Measurements from ENCODE around the gene MANEAL.
A peak's percentile ranks its signal among the peaks of the same experiment; 100 is the strongest.

MANEAL gene

DNA sequence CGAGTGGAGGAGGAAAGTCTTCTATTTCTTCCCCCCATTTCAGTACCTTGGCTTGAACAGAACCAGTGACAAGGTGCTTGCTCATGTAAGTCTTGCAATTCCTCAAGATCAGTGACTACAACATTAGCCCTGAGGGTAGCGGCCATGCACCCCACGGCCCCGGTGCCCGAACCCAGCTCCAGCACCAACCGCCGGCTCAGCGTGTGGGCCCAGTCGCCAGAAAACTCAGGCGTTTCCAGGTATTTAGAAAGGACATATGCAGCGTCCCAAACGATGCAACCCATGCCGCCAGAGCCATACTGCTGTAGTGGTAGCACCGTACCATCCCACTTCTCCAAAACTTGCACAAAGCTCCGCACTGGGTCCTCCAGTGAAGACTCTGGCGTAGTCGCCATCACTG lies 11.2 kb upstream of the MANEAL start:
- FAIRE-seq = no peak

DNA sequence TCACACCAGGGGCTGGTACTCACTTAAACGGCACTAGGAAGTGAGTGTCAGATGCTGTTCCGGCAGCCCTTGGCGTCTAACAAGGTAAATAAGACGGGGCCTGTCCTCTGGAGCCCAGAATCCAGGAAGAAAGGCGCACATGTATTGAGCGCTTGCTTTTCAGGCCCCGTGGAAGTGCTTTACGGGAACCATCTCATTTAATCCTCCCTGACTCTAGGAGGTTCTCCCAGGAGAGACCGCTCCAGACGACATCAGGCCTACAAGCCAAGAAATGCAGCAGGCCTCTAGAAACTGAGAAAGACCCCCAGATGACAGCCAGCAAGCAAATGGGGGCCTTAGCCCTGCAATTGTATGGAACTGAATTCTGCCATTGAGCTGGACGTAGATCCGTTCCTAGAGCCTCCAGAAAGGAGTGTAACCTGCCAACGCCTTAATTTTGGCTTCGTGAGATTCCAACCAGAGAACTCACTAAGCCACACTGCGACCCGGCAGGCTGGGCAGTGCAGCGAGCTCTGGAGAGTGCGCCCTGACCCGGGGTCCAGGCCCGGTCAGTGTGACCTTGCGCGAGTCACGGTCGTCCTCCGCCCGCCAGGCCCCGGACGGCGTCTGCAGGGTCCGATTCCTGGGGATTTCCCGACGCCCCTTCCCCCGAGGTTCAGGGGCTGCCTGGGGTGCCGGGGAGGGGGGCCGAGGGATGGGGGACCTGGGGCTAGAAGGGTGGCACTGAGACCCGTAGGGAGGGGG lies 532 bp upstream of the MANEAL start:
- no peak for FAIRE-seq

DNA sequence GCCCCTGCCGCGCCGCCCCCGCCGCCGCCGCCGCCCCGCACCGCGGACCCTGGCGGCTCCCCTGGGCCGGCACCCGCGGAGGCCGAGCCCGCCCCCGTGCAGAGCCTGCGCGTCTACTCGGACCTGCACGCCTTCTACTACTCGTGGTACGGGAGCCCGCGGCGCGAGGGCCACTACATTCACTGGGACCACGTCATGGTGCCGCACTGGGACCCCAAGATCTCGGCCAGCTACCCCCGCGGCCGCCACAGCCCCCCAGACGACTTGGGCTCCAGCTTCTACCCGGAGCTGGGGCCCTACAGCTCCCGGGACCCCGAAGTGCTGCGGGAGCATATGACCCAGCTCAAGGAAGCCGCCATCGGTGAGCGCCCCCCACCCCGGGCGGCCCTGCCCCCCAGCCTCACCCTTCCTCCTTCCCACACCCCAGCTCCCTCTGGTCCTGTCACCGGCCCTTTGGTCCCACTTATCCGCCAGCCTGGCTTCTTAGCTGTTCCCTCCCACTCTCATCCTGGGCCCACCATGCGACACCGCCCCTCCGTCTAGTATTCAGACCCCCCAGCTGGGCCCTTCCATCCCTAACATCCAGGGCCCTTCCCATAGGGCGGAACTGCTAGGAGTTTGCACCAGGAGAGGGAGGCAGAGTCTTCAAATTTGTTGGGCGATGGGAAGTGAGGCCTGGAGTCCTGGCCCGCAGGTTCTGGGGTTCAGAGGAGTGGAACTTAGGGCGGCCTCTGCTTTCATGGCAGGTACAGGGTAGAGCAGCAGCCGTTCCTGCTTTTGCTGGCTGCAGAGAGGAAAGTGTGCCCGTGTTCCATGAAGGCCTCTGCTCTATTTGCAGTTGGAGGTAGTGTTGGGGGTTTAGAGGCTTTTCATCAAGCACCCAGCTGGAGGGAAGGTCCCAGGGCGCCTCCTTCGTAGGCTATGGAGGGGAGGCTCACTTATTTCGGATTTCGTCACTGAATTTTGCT lies 1.0 kb downstream of the MANEAL start:
- FAIRE-seq = no peak

DNA sequence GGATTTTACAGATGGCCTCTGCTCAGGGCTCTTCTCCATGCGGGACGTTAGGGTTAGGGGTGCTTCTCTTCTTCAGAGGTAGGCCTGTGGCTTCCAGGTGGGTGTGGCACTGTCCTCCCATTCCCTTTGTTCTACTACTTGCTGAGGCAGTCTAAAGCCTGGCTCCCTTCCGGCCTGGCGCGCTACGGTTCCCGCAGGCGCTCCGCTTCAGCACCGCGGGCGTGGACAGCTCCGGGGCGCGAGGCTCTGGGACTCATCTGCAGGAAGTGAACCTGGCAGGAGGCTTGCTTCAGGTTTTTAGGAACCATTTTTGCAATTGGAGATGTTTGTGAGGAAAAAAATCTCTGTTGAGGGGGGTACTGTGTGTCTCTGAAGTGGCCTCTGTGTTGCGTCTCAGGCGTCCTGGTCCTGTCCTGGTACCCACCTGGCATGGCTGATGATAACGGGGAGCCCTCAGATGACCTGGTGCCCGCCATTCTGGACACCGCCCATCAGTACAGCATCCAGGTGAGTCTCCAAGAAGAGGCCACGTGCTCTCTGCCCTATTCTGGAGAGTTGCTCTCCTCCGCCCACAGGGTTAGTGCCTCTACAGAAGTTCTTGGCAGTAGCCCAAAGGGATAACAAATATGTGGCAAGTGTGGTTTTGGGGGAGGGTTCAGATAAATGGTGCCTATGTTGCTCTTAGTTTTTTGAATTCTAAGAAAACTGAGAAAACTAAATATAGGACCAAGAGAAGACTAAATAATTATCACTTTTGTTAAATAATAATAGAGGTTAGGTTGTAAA lies 1.9 kb downstream of the MANEAL start:
- FAIRE-seq = no peak

DNA sequence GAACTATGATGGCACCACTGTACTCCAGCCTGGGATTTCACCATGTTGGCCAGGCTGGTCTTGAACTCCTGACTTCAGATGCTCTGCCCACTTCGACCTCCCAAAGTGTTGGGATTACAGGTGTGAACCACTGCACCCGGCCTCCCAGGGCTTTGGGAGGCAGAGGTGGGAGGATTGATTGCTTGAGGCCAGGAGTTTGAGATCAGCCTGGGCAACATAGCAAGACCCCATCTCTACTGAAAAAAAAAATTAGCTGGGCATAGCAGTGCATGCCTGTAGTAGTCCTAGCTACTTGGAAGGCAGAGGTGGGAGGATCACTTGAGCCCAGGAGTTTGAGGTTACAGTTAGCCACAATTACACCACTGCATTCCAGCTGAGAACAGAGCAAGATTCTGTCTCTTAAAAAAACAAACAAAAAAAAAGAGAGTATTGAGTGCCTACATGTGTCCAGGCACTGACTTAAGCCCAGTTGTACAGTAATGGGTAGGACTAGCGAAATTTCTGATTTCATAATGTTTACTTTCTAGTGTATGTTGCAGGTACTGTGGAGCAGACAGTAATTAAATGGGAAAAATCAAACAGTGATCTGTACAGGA lies 4.2 kb downstream of the MANEAL start:
- no peak for FAIRE-seq

DNA sequence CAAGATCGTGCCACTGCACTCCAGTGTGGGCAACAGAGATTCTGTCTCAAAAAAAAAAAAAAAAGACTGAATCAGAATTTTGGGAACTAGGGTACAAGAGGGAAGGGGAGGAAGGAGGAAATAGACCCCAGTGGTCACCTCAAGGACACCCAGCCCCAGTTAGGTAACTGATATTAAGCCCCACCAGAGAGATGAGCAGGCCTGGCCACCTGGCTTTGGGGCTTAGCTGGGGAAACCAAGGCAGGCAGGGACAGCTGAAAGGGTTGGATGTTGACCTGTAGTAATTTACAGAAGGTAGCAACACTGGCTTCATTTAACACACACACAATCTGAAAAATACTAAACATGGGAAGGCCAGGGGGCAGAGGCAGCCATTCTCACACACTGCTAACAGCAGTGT lies 8.8 kb downstream of the MANEAL start:
- FAIRE-seq = no peak

DNA sequence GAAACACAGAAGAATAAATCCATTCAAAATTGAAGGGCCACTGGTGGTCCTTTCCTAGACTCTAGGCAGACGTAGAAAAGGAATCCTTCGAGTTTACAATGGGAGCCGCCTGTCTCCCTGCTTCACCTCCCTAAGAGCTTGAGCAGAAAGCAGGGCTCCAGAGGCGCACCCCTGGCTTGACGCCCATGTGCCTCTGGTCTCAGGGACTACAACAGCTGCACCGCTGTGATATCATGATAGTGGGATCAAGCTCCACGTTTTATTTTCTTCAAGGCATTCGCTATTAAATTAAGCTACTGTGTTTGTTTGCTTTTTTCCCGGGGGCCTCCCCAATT lies 13.5 kb downstream of the MANEAL start:
- no peak for FAIRE-seq

DNA sequence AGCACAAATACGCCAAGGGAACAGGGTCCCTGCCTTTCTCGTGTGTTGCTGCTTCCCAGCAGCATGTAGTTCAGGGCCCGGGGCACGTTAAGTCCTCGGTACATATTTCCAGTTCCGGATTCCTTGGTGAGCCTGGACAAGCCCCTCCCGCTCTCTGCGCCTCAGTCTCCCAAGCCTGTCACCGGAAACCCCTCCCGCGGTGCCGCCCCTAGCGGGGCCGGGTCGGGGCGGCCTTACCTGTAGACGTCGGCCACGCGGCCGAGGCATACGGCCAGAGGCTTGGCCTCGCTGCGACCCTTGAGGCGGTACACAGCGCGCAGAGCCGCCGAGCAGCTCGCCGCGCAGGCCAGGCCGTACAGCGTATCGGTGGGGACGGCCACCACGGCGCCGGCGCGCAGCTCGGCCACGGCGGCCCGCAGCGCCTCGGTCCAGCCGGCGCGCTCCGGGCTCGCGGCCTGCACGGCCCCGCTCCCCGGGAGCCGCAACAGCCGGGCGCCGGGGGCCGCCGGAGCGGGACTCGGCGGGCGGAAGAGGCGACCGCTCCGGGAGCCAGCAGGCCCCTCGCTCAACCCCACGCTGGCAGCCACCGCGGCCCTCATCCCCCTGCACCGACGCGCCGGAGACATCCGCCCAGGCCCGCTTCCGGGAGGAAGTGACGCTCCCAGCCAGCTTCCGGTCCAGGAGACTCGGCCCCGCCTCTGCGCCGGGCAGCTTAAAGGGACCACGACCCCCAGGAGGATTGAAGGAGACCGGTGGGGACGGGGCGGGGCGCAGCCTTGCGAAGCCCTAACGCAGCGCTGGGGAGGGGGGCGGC lies 14.1 kb downstream of the MANEAL start, which contains the start of the genes C1orf122 and YRDC:
Gene C1orf122, plus strand, starts transcription at position 236 of the 814 bp plus-strand sequence. CDS start 615 bp downstream, outside the sequence.
Gene YRDC, minus strand, starts transcription at position 654 of the 814 bp plus-strand sequence. Its CDS starts 28 bp downstream, at position 626.
- FAIRE-seq = no peak

DNA sequence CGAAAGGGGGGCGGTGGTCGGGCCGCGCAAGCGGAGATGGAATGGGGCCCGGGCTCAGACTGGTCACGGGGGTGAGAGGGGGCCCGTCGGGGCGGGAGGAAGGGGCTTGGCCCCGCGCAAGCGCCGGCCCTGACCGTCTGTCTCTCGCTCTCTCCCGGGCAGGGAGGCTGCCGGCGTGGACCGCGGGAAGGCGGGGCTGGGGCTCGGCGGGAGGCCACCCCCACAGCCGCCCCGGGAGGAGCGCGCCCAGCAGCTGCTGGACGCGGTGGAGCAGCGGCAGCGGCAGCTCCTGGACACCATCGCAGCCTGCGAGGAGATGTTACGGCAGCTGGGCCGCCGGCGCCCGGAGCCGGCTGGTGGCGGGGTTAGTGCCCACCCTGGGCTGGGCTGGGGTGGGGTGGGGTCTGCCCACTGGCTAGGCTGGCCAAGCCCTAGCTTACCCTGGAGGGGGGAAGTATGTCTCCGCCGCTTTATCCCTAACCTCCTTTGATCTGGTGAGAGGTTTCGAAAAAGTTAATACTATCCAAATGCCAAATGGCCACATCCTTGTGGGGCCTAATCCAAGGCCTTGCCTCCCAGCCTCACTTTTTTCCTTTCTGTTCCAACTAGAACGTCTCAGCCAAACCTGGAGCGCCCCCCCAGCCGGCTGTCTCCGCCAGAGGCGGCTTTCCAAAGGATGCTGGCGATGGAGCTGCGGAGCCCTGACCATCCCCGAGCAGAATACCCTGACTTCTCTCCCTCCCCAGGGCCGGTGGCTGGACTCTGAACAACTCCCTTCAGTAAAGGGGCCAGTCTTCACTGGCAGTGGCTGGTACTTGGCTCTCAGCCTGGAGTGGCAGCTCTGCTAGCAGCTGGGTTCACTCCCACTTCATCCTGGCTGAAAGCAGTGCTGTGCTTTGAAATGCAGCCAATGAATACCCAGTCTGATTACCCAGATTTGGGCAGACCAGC lies 15.0 kb downstream of the MANEAL start:
- no peak for FAIRE-seq

DNA sequence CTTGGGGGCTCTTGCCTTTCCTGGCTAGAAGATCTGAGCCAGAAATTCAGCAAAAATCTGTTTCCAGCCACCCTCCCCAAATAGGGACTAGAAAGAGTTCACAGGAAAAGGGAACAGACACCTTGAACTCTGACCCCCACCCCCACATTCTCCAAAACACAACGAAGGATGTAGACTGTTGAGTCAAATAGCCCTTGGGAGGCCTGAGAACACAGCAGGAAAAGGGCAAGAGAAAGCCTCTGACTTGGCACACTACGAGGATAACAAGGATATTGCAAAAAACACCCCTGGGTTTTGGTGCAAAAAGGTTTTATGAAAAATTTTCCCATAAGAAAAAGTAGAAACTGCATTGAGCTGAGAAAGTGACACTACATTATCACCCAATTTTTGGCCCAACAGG lies 16.3 kb downstream of the MANEAL start:
- FAIRE-seq = no peak

DNA sequence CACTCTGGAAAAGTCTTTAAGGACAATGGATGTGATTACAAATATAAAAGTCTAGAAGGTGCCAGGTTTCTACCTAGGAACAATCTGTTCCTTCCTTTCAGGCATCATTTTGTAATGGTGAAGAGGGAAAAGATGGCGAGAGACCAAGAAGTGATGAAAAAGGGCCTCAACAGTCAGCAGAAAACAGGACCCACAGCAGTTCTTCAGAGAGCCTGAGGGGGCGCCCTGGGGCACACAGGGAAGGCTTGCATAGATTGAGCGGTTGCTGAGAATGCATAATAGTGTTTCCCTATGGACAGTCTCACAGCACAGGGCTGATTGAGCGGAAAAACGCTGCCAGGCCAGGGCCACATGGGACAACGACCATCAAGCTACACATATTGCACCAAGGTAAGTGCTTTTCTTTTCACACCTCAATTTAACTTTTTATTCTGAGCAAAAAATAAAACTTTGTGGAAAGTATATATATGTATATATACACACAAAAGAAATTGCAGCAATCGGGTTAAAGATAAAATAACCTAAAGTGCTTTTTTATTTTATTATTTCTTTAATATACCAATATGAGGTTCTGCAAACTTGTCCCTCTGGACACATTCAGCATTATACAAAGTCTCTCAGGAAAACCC lies 17.5 kb downstream of the MANEAL start:
- peak; percentile 91 for FAIRE-seq

DNA sequence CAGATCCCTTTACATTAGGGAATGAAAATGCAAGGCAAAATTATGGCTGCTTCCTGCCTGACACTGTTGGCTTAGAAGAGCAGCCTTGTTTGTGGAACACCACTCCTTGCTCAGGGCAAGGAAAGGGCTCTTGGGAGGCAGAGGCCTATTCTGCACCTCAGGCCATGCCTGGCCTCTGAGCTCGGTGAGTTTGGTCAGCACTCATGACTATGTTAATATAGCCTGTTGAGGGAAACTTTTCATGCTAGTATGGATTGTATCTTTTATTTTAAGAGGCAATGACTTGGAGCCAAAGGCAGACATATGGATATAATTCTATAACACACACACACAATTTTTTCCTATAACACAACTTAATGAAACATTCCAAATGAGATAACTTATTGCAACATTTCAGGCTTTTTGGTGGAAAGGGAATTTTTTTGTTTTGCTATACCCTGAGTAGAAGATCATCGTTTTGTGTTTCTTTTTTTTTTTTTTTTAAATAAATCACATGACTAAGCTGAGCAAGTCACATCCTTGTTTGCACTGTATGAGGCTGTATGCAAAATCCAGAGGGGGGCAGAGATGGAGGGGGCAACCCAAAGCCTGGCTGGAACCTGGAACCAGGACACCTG lies 20.0 kb downstream of the MANEAL start:
- no peak for FAIRE-seq

DNA sequence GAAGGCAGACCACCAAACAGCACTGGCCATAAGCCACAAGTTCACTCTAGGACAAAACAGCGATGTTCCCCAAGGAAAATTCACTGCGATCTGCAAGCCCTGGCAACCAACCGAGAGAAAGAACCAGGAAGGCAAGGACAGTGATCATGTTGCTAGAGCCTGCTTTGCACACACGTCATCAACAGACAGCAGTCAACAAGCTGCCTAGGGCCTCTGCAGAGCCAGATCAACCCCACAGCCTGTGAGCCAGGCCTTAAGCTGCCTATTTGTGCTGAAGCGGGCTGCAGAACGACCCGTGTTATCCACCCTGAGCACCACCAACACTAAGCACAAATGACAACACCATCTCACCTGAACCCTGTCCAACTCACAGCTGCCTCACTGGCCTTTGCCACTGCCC lies 20.6 kb downstream of the MANEAL start:
- FAIRE-seq = no peak

DNA sequence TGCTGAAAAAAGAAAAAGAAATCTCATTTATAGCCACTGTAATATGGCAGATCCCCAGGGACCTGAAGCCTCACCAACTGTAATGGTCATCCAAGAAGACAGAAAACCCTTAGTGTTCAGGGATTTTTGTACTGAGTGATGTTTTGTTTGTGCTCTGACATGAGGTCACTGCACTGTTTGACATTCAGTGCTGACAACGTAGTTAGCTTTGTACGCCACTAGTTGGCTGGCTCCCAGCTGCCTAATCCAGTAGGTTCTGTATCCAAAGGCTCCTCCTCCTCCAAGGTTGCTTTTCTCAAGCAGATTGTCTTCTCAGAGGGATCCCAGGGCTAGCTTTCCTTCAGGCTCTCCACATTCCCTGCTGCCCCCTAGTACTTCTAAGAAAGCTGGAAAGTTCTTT lies 23.8 kb downstream of the MANEAL start:
- no peak for FAIRE-seq

DNA sequence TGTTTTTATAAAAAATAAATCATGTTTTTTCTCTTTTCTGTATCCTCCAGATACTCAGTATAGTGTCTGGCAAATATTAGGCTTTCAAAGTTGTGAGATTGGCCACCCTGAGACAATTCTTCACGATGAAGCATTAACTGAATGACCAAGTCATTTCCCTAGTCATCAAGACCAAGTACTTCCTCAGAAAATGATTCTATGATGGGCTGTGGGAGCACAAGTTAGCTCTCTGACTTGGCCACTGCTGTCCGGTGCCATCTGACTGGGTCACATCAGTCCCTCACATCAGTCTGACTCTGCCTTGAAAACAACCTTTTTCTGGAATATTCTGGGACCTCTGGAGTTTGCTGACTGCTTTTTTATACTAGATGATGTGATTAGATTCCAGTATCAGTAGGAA lies 27.8 kb downstream of the MANEAL start:
- FAIRE-seq = no peak

DNA sequence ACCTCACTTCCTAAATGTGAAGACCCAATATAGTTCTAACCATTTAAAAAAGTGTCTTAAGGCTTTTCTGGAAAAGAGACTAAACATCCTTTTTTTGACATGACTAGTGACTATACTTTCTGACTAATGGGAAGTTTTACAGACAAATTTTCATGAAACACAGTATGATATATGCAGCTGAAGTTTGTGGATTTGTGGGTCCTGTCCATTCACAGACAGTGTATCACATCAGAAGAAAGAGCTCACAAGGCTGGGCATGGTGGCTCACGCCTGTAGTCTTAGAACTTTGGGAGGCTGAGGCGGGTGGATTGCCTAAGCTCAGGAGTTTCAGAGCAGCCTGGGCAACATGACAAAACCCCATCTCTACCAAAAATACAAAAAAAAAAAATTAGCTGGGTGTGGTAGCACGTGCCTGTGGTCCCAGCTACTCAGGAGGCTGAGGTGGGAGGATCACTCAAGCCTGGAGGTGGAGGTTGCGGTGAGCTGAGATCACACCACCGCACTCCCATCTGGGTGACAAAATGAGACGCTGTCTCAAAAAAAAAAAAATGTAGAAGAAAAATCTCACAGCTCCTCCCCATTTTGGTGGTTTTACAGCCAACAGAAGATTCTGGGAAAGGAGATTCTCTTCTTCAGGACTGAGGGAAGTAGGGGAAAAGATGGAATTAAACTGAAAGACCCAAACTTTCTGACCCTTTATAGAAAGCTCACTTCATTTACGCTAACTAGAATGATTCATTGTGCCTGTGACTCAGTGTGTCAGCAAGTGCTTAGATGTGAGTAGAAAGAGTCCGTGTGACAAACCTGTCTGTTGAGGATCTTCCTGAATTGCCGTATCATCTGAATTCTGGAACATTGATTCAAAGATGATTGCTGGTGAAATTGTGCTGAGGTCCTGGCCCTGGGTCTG lies 29.5 kb downstream of the MANEAL start:
- no peak for FAIRE-seq

DNA sequence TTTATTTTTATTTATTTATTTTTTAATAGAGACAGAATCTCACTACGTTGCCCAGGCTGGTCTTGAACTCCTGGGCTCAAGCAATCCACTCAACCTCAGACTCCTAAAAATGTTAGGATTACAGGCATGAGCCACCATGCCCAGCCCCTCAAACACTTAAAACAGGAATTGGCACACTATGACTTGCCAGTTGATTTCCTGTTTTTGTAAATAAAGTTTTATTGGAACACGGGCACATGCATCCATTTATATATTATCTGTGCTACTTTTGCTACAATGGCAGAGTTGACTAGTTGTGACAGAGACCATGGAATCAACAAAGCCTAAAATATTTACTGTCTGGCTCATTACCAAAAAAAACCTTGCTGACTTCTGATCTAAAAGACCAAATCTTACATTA lies 30.4 kb downstream of the MANEAL start:
- FAIRE-seq = no peak

DNA sequence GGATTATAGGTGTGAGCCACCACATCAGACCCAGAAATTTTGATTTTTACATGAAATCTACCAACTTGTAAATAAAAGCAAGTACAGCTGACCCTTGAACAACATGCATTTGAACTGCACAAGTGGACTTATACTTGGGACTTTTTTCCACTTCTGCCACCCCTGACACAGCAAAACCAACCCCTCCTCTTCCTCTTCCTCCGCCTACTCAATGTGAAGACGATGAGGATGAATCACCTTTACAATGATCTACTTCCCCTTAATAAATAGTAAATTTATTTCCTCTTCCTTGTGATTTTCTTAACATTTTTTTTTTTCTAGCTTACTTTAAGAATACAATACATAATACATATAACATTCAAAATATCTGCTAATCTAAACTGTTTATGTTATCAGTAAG lies 31.9 kb downstream of the MANEAL start:
- no peak for FAIRE-seq
